ENCODE results near the gene KRT2. TPM values are rescaled to one million over a fixed set of nuclear protein-coding genes. Genes with fewer than 3 reads are reported as not detected.

Gene KRT2
- total RNA-seq, 1 experiment from 2014 or later = not detected

GRCh38 chr12:52608826-52609630 is 43.0 kb downstream of the KRT2 start:
- intact Hi-C loops (cut with micrococcal nuclease; ENCODE audit: unreplicated experiment) = no loop called here
- no peaks in the 10 kb centered on the region for H3K4me1 Mint-ChIP-seq (ENCODE audit: low read depth, unreplicated experiment)
- no peaks in the 10 kb centered on the region for H3K9me3 Mint-ChIP-seq (ENCODE audit: low read depth, unreplicated experiment)
- CTCF ChIA-PET = no interaction called here
- H3K4me3 Mint-ChIP-seq (ENCODE audit: low read depth, unreplicated experiment) = no peak overlapping the region
- H3K27ac Mint-ChIP-seq (ENCODE audit: unreplicated experiment) = no peak overlapping the region
- DNase-seq = no peak
- H3K36me3 Mint-ChIP-seq (ENCODE audit: insufficient read depth, unreplicated experiment) = no peaks in the 10 kb centered on the region
- BruUV-seq (replicated peaks) = no TSS peak
- peaks cover 90% of the 10 kb centered on the region for H3K27me3 Mint-ChIP-seq (ENCODE audit: unreplicated experiment)
- TF ChIP-seq, protein P1, sequence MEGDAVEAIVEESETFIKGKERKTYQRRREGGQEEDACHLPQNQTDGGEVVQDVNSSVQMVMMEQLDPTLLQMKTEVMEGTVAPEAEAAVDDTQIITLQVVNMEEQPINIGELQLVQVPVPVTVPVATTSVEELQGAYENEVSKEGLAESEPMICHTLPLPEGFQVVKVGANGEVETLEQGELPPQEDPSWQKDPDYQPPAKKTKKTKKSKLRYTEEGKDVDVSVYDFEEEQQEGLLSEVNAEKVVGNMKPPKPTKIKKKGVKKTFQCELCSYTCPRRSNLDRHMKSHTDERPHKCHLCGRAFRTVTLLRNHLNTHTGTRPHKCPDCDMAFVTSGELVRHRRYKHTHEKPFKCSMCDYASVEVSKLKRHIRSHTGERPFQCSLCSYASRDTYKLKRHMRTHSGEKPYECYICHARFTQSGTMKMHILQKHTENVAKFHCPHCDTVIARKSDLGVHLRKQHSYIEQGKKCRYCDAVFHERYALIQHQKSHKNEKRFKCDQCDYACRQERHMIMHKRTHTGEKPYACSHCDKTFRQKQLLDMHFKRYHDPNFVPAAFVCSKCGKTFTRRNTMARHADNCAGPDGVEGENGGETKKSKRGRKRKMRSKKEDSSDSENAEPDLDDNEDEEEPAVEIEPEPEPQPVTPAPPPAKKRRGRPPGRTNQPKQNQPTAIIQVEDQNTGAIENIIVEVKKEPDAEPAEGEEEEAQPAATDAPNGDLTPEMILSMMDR (IDR thresholded peaks at IDR 0.05; ENCODE audit: unreplicated experiment) = no peak

DNA sequence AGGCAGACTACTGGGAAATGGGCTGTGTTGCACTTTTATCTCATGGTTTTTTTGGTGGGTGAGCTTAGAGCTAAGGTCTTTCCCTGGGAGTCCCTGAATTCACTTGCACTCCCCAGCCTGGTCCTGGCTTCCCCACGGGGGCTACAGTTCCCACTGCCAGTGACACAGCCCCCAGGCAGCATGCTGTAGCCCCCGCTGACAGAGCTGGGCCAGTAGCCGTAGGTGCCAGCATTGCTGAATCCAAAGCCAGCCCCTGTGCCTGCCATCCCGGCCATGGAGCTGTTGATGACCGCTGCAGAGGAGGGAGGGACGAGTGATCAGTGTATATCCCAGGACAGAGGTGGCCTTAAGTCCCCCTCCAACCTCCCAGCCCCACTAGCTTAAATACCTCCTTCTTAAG is 43.9 kb downstream of the KRT2 start:
- Mint-ChIP-seq H3K27ac (ENCODE audit: unreplicated experiment) (no peak overlapping the region), H3K36me3 (ENCODE audit: insufficient read depth, unreplicated experiment) (no peaks in the 10 kb centered on the region), H3K4me1 (ENCODE audit: low read depth, unreplicated experiment) (no peaks in the 10 kb centered on the region), H3K9me3 (ENCODE audit: low read depth, unreplicated experiment) (no peaks in the 10 kb centered on the region), H3K27me3 (ENCODE audit: unreplicated experiment) (peaks cover 83% of the 10 kb centered on the region), H3K4me3 (ENCODE audit: low read depth, unreplicated experiment) (no peak overlapping the region)
- no peak for DNase-seq
- CTCF ChIA-PET = no interaction called here
- TF ChIP-seq, protein P1 (IDR thresholded peaks at IDR 0.05; ENCODE audit: unreplicated experiment) = no peak
- intact Hi-C loops (cut with micrococcal nuclease; ENCODE audit: unreplicated experiment) = no loop called here
- BruUV-seq (replicated peaks) = no TSS peak

DNA sequence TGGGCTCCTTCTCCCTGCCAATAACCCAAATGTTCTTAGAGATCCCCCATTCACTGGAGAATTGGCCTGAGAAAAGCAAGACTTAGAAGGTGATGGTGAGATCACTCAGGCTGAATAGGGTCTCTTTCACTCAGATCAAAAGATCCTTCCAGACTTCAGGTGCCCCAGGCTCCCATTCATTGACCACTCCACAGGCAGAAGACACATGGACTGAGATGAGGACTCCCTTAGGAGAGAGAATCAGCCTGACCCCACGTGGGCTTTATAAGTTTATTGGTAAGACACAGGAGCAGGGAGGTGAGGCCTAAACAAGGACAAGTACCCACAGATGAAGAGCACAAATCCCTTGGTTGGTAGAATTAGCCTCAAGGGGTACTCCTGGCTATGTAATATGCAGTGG is 44.7 kb downstream of the KRT2 start:
- CTCF ChIA-PET = no interaction called here
- DNase-seq = no peak
- Mint-ChIP-seq H3K27ac (ENCODE audit: unreplicated experiment) (no peak overlapping the region), H3K36me3 (ENCODE audit: insufficient read depth, unreplicated experiment) (no peaks in the 10 kb centered on the region), H3K9me3 (ENCODE audit: low read depth, unreplicated experiment) (no peaks in the 10 kb centered on the region), H3K27me3 (ENCODE audit: unreplicated experiment) (peaks cover 83% of the 10 kb centered on the region), H3K4me3 (ENCODE audit: low read depth, unreplicated experiment) (no peak overlapping the region), H3K4me1 (ENCODE audit: low read depth, unreplicated experiment) (no peaks in the 10 kb centered on the region)
- no TSS peak for BruUV-seq (replicated peaks)
- intact Hi-C loops (cut with micrococcal nuclease; ENCODE audit: unreplicated experiment) = no loop called here
- TF ChIP-seq, protein P1 (IDR thresholded peaks at IDR 0.05; ENCODE audit: unreplicated experiment) = no peak

- H3K4me3 Mint-ChIP-seq (ENCODE audit: low read depth, unreplicated experiment) = no peak overlapping the region
- CTCF ChIA-PET = interaction anchor here (0.5 to 0.6 kb wide), 2 partner anchors 14 to 487 kb away, joined by 3 to 4 read pairs; no protein-coding TSS in a partner anchor
- TF ChIP-seq, protein P1 (IDR thresholded peaks at IDR 0.05; ENCODE audit: unreplicated experiment) = no peak
- H3K27me3 Mint-ChIP-seq (ENCODE audit: unreplicated experiment) = peaks cover 83% of the 10 kb centered on the region
- H3K36me3 Mint-ChIP-seq (ENCODE audit: insufficient read depth, unreplicated experiment) = no peaks in the 10 kb centered on the region
- no peaks in the 10 kb centered on the region for H3K4me1 Mint-ChIP-seq (ENCODE audit: low read depth, unreplicated experiment)
- H3K27ac Mint-ChIP-seq (ENCODE audit: unreplicated experiment) = no peak overlapping the region
- BruUV-seq (replicated peaks) = no TSS peak
- intact Hi-C loops (cut with micrococcal nuclease; ENCODE audit: unreplicated experiment) = no loop called here
- no peaks in the 10 kb centered on the region for H3K9me3 Mint-ChIP-seq (ENCODE audit: low read depth, unreplicated experiment)
- no peak for DNase-seq
Observed at GRCh38 chr12:52606581-52607218, 45.3 kb downstream of the KRT2 start.
